ENCODE data around the gene CRNN.

CRNN gene

DNA sequence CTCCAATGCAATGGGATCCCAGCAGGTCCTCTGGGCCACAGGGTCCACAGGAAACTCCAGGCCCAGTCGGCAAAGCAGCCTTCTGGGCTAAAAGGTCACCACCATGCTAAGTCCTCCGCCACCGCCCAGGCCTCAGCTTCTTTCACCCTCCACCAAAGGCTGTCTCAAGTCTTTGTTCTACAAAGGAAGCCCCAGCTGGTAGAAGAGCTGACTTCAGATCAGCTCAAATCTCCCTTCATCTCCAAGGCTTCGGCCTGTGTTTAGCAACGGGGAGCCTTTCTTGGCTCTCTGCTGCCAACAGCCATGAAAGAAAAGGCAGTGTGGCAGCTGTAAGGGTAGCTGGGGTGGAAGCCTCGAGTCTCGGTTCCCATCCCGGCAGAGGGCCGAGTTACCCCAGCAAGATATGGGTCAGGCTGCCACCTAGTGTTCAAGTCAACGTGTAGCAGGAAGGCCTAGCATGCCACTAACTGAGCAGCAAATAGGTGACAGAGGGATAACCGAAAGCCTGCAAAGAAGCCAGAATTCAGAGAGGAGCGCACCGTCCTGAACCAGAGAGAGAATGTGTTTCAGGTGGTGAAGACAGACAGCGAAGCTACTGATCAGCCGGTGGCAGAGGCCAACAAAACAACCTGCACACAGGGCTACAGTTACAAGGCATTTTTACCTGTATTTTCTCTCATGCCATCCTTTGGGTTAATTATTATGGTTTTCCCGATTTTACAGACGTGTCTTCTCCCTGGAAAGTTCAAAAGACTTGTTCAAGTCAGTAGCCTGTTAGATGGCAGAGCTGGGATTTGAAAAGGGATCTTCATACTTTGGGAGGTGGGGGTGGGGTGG, 26.8 kb upstream of the CRNN start:
- H3K27me3 ChIP-seq (ENCODE audit: insufficient read depth, poor library complexity, severe bottlenecking): peaks cover 3% of the 10 kb centered on the region
- no peak overlapping the region for H3K4me3 ChIP-seq (replicated peaks; ENCODE audit: insufficient read depth, low read length)
- TF ChIP-seq, protein P1, sequence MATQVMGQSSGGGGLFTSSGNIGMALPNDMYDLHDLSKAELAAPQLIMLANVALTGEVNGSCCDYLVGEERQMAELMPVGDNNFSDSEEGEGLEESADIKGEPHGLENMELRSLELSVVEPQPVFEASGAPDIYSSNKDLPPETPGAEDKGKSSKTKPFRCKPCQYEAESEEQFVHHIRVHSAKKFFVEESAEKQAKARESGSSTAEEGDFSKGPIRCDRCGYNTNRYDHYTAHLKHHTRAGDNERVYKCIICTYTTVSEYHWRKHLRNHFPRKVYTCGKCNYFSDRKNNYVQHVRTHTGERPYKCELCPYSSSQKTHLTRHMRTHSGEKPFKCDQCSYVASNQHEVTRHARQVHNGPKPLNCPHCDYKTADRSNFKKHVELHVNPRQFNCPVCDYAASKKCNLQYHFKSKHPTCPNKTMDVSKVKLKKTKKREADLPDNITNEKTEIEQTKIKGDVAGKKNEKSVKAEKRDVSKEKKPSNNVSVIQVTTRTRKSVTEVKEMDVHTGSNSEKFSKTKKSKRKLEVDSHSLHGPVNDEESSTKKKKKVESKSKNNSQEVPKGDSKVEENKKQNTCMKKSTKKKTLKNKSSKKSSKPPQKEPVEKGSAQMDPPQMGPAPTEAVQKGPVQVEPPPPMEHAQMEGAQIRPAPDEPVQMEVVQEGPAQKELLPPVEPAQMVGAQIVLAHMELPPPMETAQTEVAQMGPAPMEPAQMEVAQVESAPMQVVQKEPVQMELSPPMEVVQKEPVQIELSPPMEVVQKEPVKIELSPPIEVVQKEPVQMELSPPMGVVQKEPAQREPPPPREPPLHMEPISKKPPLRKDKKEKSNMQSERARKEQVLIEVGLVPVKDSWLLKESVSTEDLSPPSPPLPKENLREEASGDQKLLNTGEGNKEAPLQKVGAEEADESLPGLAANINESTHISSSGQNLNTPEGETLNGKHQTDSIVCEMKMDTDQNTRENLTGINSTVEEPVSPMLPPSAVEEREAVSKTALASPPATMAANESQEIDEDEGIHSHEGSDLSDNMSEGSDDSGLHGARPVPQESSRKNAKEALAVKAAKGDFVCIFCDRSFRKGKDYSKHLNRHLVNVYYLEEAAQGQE (IDR thresholded peaks at IDR 0.05; ENCODE audit: insufficient replicate concordance, low read depth): no peak
- TF ChIP-seq, protein P2, sequence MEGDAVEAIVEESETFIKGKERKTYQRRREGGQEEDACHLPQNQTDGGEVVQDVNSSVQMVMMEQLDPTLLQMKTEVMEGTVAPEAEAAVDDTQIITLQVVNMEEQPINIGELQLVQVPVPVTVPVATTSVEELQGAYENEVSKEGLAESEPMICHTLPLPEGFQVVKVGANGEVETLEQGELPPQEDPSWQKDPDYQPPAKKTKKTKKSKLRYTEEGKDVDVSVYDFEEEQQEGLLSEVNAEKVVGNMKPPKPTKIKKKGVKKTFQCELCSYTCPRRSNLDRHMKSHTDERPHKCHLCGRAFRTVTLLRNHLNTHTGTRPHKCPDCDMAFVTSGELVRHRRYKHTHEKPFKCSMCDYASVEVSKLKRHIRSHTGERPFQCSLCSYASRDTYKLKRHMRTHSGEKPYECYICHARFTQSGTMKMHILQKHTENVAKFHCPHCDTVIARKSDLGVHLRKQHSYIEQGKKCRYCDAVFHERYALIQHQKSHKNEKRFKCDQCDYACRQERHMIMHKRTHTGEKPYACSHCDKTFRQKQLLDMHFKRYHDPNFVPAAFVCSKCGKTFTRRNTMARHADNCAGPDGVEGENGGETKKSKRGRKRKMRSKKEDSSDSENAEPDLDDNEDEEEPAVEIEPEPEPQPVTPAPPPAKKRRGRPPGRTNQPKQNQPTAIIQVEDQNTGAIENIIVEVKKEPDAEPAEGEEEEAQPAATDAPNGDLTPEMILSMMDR (IDR thresholded peaks at IDR 0.05; ENCODE audit: insufficient read depth, low read length): peak; percentile 84
- peak; percentile 43 to 72 for DNase-seq (ENCODE audit: low read depth in 1 of 2, low spot score in 1 of 2)
- no peak overlapping the region for H3K27ac ChIP-seq (replicated peaks)

DNA sequence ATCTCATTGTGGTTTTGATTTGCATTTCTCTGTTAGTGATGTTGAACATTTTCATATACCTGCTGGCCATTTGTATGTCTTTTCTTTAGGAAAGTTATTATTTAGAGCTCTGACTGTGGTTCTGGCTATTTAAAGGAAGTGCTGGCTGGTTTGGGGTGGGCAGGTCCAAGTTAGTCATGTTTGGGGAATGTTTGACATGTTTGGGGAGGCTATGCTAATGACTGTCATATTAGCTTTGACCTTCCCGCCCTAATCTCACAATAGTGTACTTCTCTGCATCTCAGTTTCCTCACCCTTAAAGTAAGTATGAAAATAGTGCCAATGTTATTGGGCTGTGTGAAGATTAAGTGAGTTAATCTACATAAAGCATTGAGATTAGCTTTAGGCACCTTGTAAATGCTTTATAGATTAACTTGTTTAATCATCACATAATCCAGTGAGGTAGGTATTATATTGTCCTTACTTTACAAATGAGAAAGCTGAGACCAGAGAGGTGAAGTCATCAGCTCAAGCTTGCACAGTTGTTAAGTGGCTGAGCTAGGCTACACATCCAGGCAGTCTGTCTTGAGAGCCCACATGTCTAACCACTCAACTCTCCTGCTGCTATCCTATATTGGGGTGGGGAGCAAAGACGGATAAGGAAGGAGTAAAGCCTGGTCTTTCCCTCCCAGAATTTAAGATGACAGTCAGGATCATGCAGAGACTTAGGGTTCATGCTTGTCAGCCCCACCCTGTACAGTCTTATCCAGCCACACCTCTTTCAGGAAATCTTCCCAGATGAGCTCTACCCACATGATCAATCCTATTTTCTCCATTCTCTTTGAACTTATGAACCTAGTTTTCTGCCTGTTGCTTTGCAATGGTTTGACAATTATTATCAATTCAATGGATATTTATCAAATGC, 22.8 kb upstream of the CRNN start:
- H3K4me3 ChIP-seq (replicated peaks; ENCODE audit: insufficient read depth, low read length): no peak overlapping the region
- no peak for DNase-seq (ENCODE audit: low read depth in 1 of 2, low spot score in 1 of 2)
- H3K27ac ChIP-seq (replicated peaks): no peak overlapping the region
- no peak for TF ChIP-seq POLR2AphosphoS5 (IDR thresholded peaks at IDR 0.05; ENCODE audit: low read depth)
- TF ChIP-seq, protein P1 (IDR thresholded peaks at IDR 0.05; ENCODE audit: insufficient replicate concordance, low read depth): no peak
- TF ChIP-seq SPI1 (IDR thresholded peaks at IDR 0.05; ENCODE audit: borderline replicate concordance, low read depth): no peak
- no peak for TF ChIP-seq GABPA (IDR thresholded peaks at IDR 0.05; ENCODE audit: low read depth)
- TF ChIP-seq, protein P2 (IDR thresholded peaks at IDR 0.05; ENCODE audit: insufficient read depth, low read length): no peak
- H3K27me3 ChIP-seq (ENCODE audit: insufficient read depth, poor library complexity, severe bottlenecking): peaks cover 3% of the 10 kb centered on the region

DNA sequence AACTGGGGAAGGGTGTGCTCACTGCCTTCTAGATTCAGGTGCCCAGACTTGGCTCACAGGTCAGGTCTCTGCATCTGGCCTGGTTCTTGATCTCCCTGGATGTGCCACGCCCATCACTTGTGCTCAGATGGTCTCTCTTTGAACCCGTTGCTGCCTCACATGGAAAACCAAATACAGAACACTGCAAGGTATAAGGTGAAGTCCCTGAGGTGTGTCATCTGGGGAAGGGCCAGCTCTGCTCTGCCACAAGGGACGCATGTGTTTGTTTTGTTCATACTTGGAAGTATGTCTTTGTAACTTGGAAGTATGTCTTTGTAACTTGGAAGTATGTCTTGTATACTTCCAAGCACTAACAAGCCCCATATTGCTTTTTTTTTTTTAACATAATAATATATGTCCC, 13.4 kb upstream of the CRNN start:
- Histone ChIP-seq H3K27ac (replicated peaks) (no peak overlapping the region), H3K4me3 (replicated peaks; ENCODE audit: insufficient read depth, low read length) (no peak overlapping the region), H3K27me3 (ENCODE audit: insufficient read depth, poor library complexity, severe bottlenecking) (no peaks in the 10 kb centered on the region)
- DNase-seq (ENCODE audit: low read depth in 1 of 2, low spot score in 1 of 2): no peak
- no peak for TF ChIP-seq GABPA (IDR thresholded peaks at IDR 0.05; ENCODE audit: low read depth)
- TF ChIP-seq SPI1 (IDR thresholded peaks at IDR 0.05; ENCODE audit: borderline replicate concordance, low read depth): no peak
- TF ChIP-seq POLR2AphosphoS5 (IDR thresholded peaks at IDR 0.05; ENCODE audit: low read depth): no peak

DNA sequence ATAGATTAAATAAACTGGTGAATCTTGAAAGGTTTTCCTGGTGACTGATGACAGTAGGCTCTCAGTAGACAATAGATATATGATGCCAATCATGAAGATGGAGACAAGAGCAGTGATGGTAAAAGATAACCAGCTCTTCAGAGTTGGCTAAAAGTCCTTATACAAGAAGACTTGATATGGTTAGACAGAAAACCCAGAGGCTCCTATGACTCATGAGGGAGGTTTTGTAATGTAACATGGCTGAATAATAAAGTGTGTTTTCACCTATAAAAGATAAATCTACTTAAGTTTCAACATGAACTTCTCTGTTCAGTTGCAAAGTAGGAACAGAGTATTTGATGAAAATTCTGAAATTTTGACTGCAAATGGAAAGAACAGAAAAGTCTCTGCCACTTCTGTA, 12.7 kb upstream of the CRNN start:
- DNase-seq (ENCODE audit: low read depth in 1 of 2, low spot score in 1 of 2): no peak
- no peak overlapping the region for H3K4me3 ChIP-seq (replicated peaks; ENCODE audit: insufficient read depth, low read length)
- H3K27ac ChIP-seq (replicated peaks): no peak overlapping the region
- TF ChIP-seq, protein P1 (IDR thresholded peaks at IDR 0.05; ENCODE audit: insufficient replicate concordance, low read depth): no peak
- TF ChIP-seq SPI1 (IDR thresholded peaks at IDR 0.05; ENCODE audit: borderline replicate concordance, low read depth) (no peak), POLR2AphosphoS5 (IDR thresholded peaks at IDR 0.05; ENCODE audit: low read depth) (no peak), GABPA (IDR thresholded peaks at IDR 0.05; ENCODE audit: low read depth) (no peak)
- TF ChIP-seq, protein P2 (IDR thresholded peaks at IDR 0.05; ENCODE audit: insufficient read depth, low read length): no peak
- no peaks in the 10 kb centered on the region for H3K27me3 ChIP-seq (ENCODE audit: insufficient read depth, poor library complexity, severe bottlenecking)
